ENCODE data around the gene OR52E6. TPM values are rescaled to one million over a fixed set of nuclear protein-coding genes. Genes with fewer than 3 reads are reported as not detected.

OR52E6 gene
- total RNA-seq, 1 experiment from 2014 or later: not detected

GRCh38 chr11:5851002-5851401 lies 9.3 kb upstream of the OR52E6 start:
- POLR2A ChIA-PET: no interaction called here

More at GRCh38 chr11:5851002-5851401, 9.3 kb upstream of the OR52E6 start:
- CTCF ChIA-PET: no interaction called here
- no peak overlapping the region for H2AFZ ChIP-seq (ENCODE audit: low read depth, low read length, poor library complexity, severe bottlenecking)
- RAD21 ChIA-PET (ENCODE audit: low non-redundant PET in 1 of 2, low total read pairs in 2 of 2, uncharacterized antibody in 2 of 2, unreplicated experiment in 2 of 2): no interaction called here
- H4K20me1 ChIP-seq (ENCODE audit: insufficient read depth): no peaks in the 10 kb centered on the region
- H3K4me2 ChIP-seq (ENCODE audit: low read length): no peak overlapping the region
- TF ChIP-seq CEBPB (IDR thresholded peaks at IDR 0.05; ENCODE audit: low read depth) (no peak), CBX3 (IDR thresholded peaks at IDR 0.05; ENCODE audit: low read depth) (no peak), ATF3 (IDR thresholded peaks at IDR 0.05) (no peak), EGR1 (IDR thresholded peaks at IDR 0.05; ENCODE audit: low read depth) (no peak), REST (IDR thresholded peaks at IDR 0.05; ENCODE audit: low read depth) (no peak), EZH2 (IDR thresholded peaks at IDR 0.05) (no peak), EZH2phosphoT487 (IDR thresholded peaks at IDR 0.05; ENCODE audit: borderline replicate concordance) (no peak), RAD21 (IDR thresholded peaks at IDR 0.05; ENCODE audit: low read depth) (no peak), POLR2AphosphoS5 (IDR thresholded peaks at IDR 0.05; ENCODE audit: low read depth, low read length) (no peak), POLR2A (IDR thresholded peaks at IDR 0.05; ENCODE audit: borderline replicate concordance, extremely low read depth, insufficient read depth, insufficient read length) (no peak), SIN3A (IDR thresholded peaks at IDR 0.05; ENCODE audit: low read depth) (no peak), JUND (IDR thresholded peaks at IDR 0.05) (no peak), FOSL1 (IDR thresholded peaks at IDR 0.05; ENCODE audit: low read depth) (no peak), SP1 (IDR thresholded peaks at IDR 0.05; ENCODE audit: low read depth) (no peak), TCF7L2 (IDR thresholded peaks at IDR 0.05; ENCODE audit: borderline replicate concordance, extremely low read depth, insufficient read depth, insufficient read length) (no peak), ZFX (IDR thresholded peaks at IDR 0.05) (no peak), ELF1 (IDR thresholded peaks at IDR 0.05; ENCODE audit: borderline replicate concordance, low read depth) (no peak), ZBTB33 (IDR thresholded peaks at IDR 0.05; ENCODE audit: extremely low read depth, insufficient replicate concordance, low read length) (no peak), MAX (IDR thresholded peaks at IDR 0.05) (no peak)
- no peak overlapping the region for H3K4me3 ChIP-seq (replicated peaks in 1 of 2; ENCODE audit: low read depth in 1 of 2, low read length in 2 of 2)
- H3K9me3 ChIP-seq (ENCODE audit: control insufficient read depth in 1 of 2, insufficient read depth in 1 of 2, low read depth in 1 of 2, low read length in 2 of 2): no peaks in the 10 kb centered on the region
- peaks cover 8% of the 10 kb centered on the region; the same call in 1 of the 2 replicates for H3K27me3 ChIP-seq (ENCODE audit: insufficient read depth, low read length)
- H3K36me3 ChIP-seq (ENCODE audit: control insufficient read depth in 1 of 2, insufficient read depth in 2 of 2, low read length in 2 of 2): no peaks in the 10 kb centered on the region
- DNase-seq (ENCODE audit: low read depth, low spot score) (no peak), ATAC-seq (no peak)
- H3K27ac ChIP-seq (ENCODE audit: low read depth, low read length): no peak overlapping the region
- intact Hi-C loops (cut with micrococcal nuclease): no loop called here
- no TSS peak for BruUV-seq (replicated peaks)
- no peak overlapping the region for H3K9ac ChIP-seq (ENCODE audit: low read length)
- no peaks in the 10 kb centered on the region for H3K79me2 ChIP-seq (ENCODE audit: insufficient read depth, low read length)
- H3K9me2 ChIP-seq (ENCODE audit: insufficient read depth): no peaks in the 10 kb centered on the region
- H3K4me1 ChIP-seq (ENCODE audit: control insufficient read depth in 1 of 2, insufficient read depth in 2 of 2, low read length in 2 of 2): no peaks in the 10 kb centered on the region

Measured in HCT116 (cell line).